Mesenchymal stem cell (in vitro differentiated cells and primary cell): ENCODE data around the gene CD160.

Experiments used
- DNase-seq: peaks from one replicate; pipeline ENCODE4 v3.0.0-alpha.2; 2013
- H2AFZ ChIP-seq: one replicate; pipeline ENCODE4 v1.6.1; 2013; ENCODE audit warnings: low read depth, mild to moderate bottlenecking, control low read depth, inconsistent platforms, low read length, moderate library complexity
- H2AK5ac ChIP-seq: 2 replicates; pipeline ENCODE4 v1.6.1; 2013; ENCODE audit warnings: low read length, moderate library complexity, mild to moderate bottlenecking, inconsistent platforms; ENCODE audit not compliant: severe bottlenecking
- H2BK120ac ChIP-seq: one replicate; pipeline ENCODE4 v1.6.1; 2013; ENCODE audit warnings: low read depth, mild to moderate bottlenecking, inconsistent platforms, low read length, moderate library complexity
- H2BK12ac ChIP-seq, 2 experiments: one replicate each; pipeline ENCODE4 v1.6.1; 2013; ENCODE audit warnings: inconsistent platforms in 2 of 2, low read length in 2 of 2, mild to moderate bottlenecking in 2 of 2, moderate library complexity in 2 of 2, control low read depth in 1 of 2
- H2BK15ac ChIP-seq: one replicate; pipeline ENCODE4 v1.6.1; 2013; ENCODE audit warnings: mild to moderate bottlenecking, low read depth, inconsistent platforms; ENCODE audit not compliant: poor library complexity, severe bottlenecking
- H2BK5ac ChIP-seq: 2 replicates; pipeline ENCODE4 v1.6.1; 2013; ENCODE audit warnings: low read depth, mild to moderate bottlenecking, low read length, control low read depth, inconsistent platforms; ENCODE audit not compliant: poor library complexity, severe bottlenecking
- H3K14ac ChIP-seq, 2 experiments: one replicate each; pipeline ENCODE4 v1.6.1; 2013; ENCODE audit warnings: inconsistent platforms in 2 of 2, low read length in 2 of 2, control low read depth in 1 of 2, mild to moderate bottlenecking in 1 of 2, moderate library complexity in 1 of 2
- H3K18ac ChIP-seq, 2 experiments: one replicate each; pipeline ENCODE4 v1.6.1; 2013; ENCODE audit warnings: inconsistent platforms in 2 of 2, low read length in 2 of 2, control low read depth in 1 of 2, low read depth in 1 of 2, mild to moderate bottlenecking in 1 of 2
- H3K23ac ChIP-seq, 2 experiments: one replicate each; pipeline ENCODE4 v1.6.1; 2013; ENCODE audit warnings: inconsistent platforms in 2 of 2, low read length in 2 of 2, mild to moderate bottlenecking in 2 of 2, moderate library complexity in 2 of 2, control low read depth in 1 of 2
- H3K27ac ChIP-seq: 2 replicates; pipeline ENCODE4 v1.5.1; 2013; ENCODE audit warnings: mild to moderate bottlenecking, moderate library complexity, low read length, control low read depth, inconsistent platforms; ENCODE audit not compliant: poor library complexity, severe bottlenecking
- H3K27me3 ChIP-seq, 2 experiments: 2 replicates each; pipeline versions ENCODE4 v1.6.1 to v1.7.0; 2013; ENCODE audit warnings: low read length in 2 of 2, mild to moderate bottlenecking in 2 of 2, moderate library complexity in 2 of 2, control low read depth in 1 of 2, inconsistent platforms in 1 of 2; ENCODE audit not compliant: control insufficient read depth in 1 of 2, insufficient read depth in 1 of 2
- H3K36me3 ChIP-seq, 2 experiments: 2 replicates each; pipeline versions ENCODE4 v1.6.1 to v1.7.0; 2013; ENCODE audit warnings: low read length in 2 of 2, control low read depth in 1 of 2, inconsistent platforms in 1 of 2, low read depth in 1 of 2, mild to moderate bottlenecking in 1 of 2; ENCODE audit not compliant: insufficient read depth in 2 of 2, control insufficient read depth in 1 of 2
- H3K4ac ChIP-seq, 2 experiments: one replicate each; pipeline ENCODE4 v1.6.1; 2013; ENCODE audit warnings: inconsistent platforms in 2 of 2, low read length in 2 of 2, mild to moderate bottlenecking in 2 of 2, moderate library complexity in 2 of 2, control low read depth in 1 of 2, low read depth in 1 of 2
- H3K4me1 ChIP-seq: 2 replicates; pipeline ENCODE4 v1.6.1; 2013; ENCODE audit warnings: low read depth, low read length, control low read depth; ENCODE audit not compliant: control insufficient read depth, insufficient read depth
- H3K4me2 ChIP-seq: 2 replicates; pipeline ENCODE4 v1.6.1; 2013; ENCODE audit warnings: low read length, mild to moderate bottlenecking, inconsistent platforms; ENCODE audit not compliant: poor library complexity, severe bottlenecking
- H3K4me3 ChIP-seq, 2 experiments: 2 replicates each; pipeline versions ENCODE4 v1.5.1 to v1.7.0; 2013; ENCODE audit warnings: low read length in 2 of 2, mild to moderate bottlenecking in 2 of 2, control low read depth in 1 of 2, low read depth in 1 of 2; ENCODE audit not compliant: insufficient read depth in 1 of 2
- H3K79me1 ChIP-seq: replicated peaks from 2 replicates; pipeline ENCODE4 v1.6.1; 2013; ENCODE audit warnings: mild to moderate bottlenecking, control low read depth, low read length, inconsistent platforms; ENCODE audit not compliant: poor library complexity, severe bottlenecking
- H3K9ac ChIP-seq: 2 replicates; pipeline ENCODE4 v1.7.0; 2013; ENCODE audit warnings: mild to moderate bottlenecking, low read length, moderate library complexity
- H3K9me3 ChIP-seq: 2 replicates; pipeline ENCODE4 v1.7.0; 2013; ENCODE audit warnings: mild to moderate bottlenecking, low read length; ENCODE audit not compliant: control insufficient read depth
- H4K8ac ChIP-seq: one replicate; pipeline ENCODE4 v1.6.1; 2013; ENCODE audit warnings: inconsistent platforms, mild to moderate bottlenecking, low read length, moderate library complexity
- H4K91ac ChIP-seq: one replicate; pipeline ENCODE4 v1.6.1; 2013; ENCODE audit warnings: mild to moderate bottlenecking, low read length, inconsistent platforms
- WGBS: methylation state at CpG from one replicate; pipeline ENCODE4 v1.1.7; 2013; ENCODE audit warnings: mixed read lengths; 5-methylcytosine and 5-hydroxymethylcytosine counted together

Gene CD160

GRCh38 chr1:145706086-145706664, 13.1 kb upstream of the CD160 start:
- H2BK120ac ChIP-seq = no peak overlapping the region
- no peak overlapping the region for H2BK5ac ChIP-seq
- H3K14ac ChIP-seq = no peak overlapping the region
- no peak overlapping the region for H2AFZ ChIP-seq
- no peak overlapping the region for H2BK15ac ChIP-seq
- no peak overlapping the region for H3K23ac ChIP-seq
- H2AK5ac ChIP-seq = no peak overlapping the region
- no peak overlapping the region for H3K4ac ChIP-seq
- no peak overlapping the region for H3K4me3 ChIP-seq
- no peak overlapping the region for H3K4me2 ChIP-seq
- no peak overlapping the region for H3K9ac ChIP-seq
- H3K36me3 ChIP-seq = no peaks in the 10 kb centered on the region
- no peak for DNase-seq
- whole genome bisulfite sequencing = 83% methylated on average over 2 of the region's 2 CpGs
- H4K91ac ChIP-seq = no peak overlapping the region
- no peaks in the 10 kb centered on the region for H3K79me1 ChIP-seq
- H3K27ac ChIP-seq = no peak overlapping the region
- peaks cover 20% of the 10 kb centered on the region for H3K4me1 ChIP-seq
- H3K9me3 ChIP-seq = no peaks in the 10 kb centered on the region
- no peak overlapping the region for H2BK12ac ChIP-seq
- H3K27me3 ChIP-seq = no peaks in the 10 kb centered on the region
- H4K8ac ChIP-seq = no peak overlapping the region
- no peak overlapping the region for H3K18ac ChIP-seq

DNA sequence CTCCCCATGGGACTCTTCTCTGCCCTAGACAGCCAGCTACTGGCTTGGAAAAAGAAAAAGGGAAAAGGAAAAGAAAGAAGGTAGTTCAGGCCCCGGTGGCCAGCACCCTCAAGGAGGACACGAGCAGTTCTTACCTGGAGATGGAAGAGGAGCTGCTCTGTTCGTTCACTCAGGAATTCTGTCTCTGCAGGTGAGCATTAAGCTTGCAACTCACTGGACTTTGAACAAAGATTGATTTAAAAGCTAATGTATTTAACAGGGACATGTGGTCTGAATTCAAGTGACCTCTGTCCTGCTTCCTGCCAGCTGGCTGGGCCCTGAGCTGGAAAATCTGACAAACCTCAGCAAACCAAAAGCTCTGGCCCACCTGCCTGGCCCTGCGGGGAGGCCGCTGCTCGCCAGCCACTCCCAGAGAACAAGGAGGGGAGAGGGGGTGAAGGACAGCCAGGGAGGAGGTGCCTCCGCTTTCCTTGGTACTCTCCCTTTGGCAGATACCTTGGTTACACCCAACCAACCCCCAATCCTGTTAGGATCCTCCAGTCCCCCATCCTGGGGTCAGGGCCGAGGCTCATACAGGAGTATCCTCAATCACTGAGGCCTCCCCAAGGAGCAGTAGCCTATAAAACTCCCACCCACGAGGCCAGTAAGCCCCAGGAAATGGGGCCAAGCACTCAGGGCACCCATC, 12.0 kb upstream of the CD160 start, which contains the start of gene PDZK1:
PDZK1 (minus strand) TSS at position 186 of the 685 bp plus-strand sequence. CDS start 19,347 bp downstream, outside the sequence.
- WGBS = 77% methylated on average over 9 of the region's 9 CpGs
- Histone ChIP-seq H3K23ac (no peak within 1 kb of the TSS), H3K4ac (no peak within 1 kb of the TSS), H2BK15ac (no peak within 1 kb of the TSS), H3K18ac (no peak within 1 kb of the TSS), H4K91ac (no peak within 1 kb of the TSS), H3K4me2 (no peak within 1 kb of the TSS), H3K14ac (no peak within 1 kb of the TSS), H3K27ac (peak within 1 kb of the TSS; percentile 46), H2AK5ac (peak within 1 kb of the TSS; percentile 23), H3K4me1 (peaks cover 23% of the 10 kb centered on the region), H2BK5ac (no peak within 1 kb of the TSS), H2BK12ac (no peak within 1 kb of the TSS), H3K36me3 (no peaks in the 10 kb centered on the region), H4K8ac (no peak within 1 kb of the TSS), H2BK120ac (no peak within 1 kb of the TSS), H2AFZ (no peak within 1 kb of the TSS), H3K9ac (no peak within 1 kb of the TSS), H3K27me3 (no peaks in the 10 kb centered on the region), H3K79me1 (no peaks in the 10 kb centered on the region), H3K4me3 (no peak within 1 kb of the TSS), H3K9me3 (no peaks in the 10 kb centered on the region)
- DNase-seq = no peak

- no peak overlapping the region for H4K91ac ChIP-seq
- no peak overlapping the region for H3K23ac ChIP-seq
- no peaks in the 10 kb centered on the region for H3K9me3 ChIP-seq
- WGBS = 84% methylated on average over 7 of the region's 7 CpGs
- H2BK15ac ChIP-seq = no peak overlapping the region
- no peak overlapping the region for H3K18ac ChIP-seq
- H2AFZ ChIP-seq = no peak overlapping the region
- H3K36me3 ChIP-seq = no peaks in the 10 kb centered on the region
- H2AK5ac ChIP-seq = peak overlapping the region; percentile 17
- no peak overlapping the region for H2BK12ac ChIP-seq
- peaks cover 21% of the 10 kb centered on the region for H3K4me1 ChIP-seq
- no peak overlapping the region for H4K8ac ChIP-seq
- H2BK120ac ChIP-seq = no peak overlapping the region
- no peak overlapping the region for H2BK5ac ChIP-seq
- no peaks in the 10 kb centered on the region for H3K27me3 ChIP-seq
- H3K27ac ChIP-seq = no peak overlapping the region
- H3K79me1 ChIP-seq = no peaks in the 10 kb centered on the region
- no peak for DNase-seq
- H3K4me2 ChIP-seq = no peak overlapping the region
- no peak overlapping the region for H3K4ac ChIP-seq
- no peak overlapping the region for H3K14ac ChIP-seq
- H3K4me3 ChIP-seq = no peak overlapping the region
- no peak overlapping the region for H3K9ac ChIP-seq
Measured at GRCh38 chr1:145708063-145708462, 11.2 kb upstream of the CD160 start.

- peak overlapping the region; percentile 19 for H2AK5ac ChIP-seq
- no peak for DNase-seq
- no peaks in the 10 kb centered on the region for H3K79me1 ChIP-seq
- H3K4me2 ChIP-seq = no peak overlapping the region
- H3K4me3 ChIP-seq = no peak overlapping the region
- H3K36me3 ChIP-seq = no peaks in the 10 kb centered on the region
- no peak overlapping the region for H3K18ac ChIP-seq
- no peak overlapping the region for H4K8ac ChIP-seq
- H2BK5ac ChIP-seq = no peak overlapping the region
- H3K23ac ChIP-seq = no peak overlapping the region
- no peak overlapping the region for H4K91ac ChIP-seq
- H3K4ac ChIP-seq = no peak overlapping the region
- peak overlapping the region; percentile 94 for H3K27ac ChIP-seq
- H3K4me1 ChIP-seq = peaks cover 25% of the 10 kb centered on the region
- H2BK15ac ChIP-seq = no peak overlapping the region
- no peak overlapping the region for H2AFZ ChIP-seq
- WGBS = 88% methylated on average over 1 of the region's 4 CpGs
- no peaks in the 10 kb centered on the region for H3K27me3 ChIP-seq
- H3K9me3 ChIP-seq = no peaks in the 10 kb centered on the region
- no peak overlapping the region for H3K9ac ChIP-seq
- H3K14ac ChIP-seq = no peak overlapping the region
- no peak overlapping the region for H2BK120ac ChIP-seq
- H2BK12ac ChIP-seq = no peak overlapping the region
Measured at GRCh38 chr1:145710291-145711027, 8.8 kb upstream of the CD160 start.
